Stimulated activated CD8-positive, alpha-beta memory T cell treated with anti-CD3 and anti-CD28 coated beads, Interleukin-7, amount 100 ng/mL, for 24 hours (primary cell): ENCODE data around the gene TMEM92.

Source experiments
- DNase-seq: peaks from one replicate; pipeline ENCODE4 v3.0.0-alpha.2; 2020; ENCODE audit warnings: low read depth

Gene TMEM92

GRCh38 chr17:50274142-50274896 is at the start of gene TMEM92:
TMEM92 (plus strand) TSS chr17:50274466; CDS start chr17:50274502, 36 bp downstream.
- DNase-seq: no peak

- DNase-seq: no peak
These were observed 48.5 kb upstream of the TMEM92 start for GRCh38 chr17:50225701-50226240.

GRCh38 chr17:50234581-50234980 is 39.7 kb upstream of the TMEM92 start:
- DNase-seq: no peak

GRCh38 chr17:50237901-50238300 is 36.4 kb upstream of the TMEM92 start:
- DNase-seq: no peak

GRCh38 chr17:50238601-50239280 is 35.5 kb upstream of the TMEM92 start:
- DNase-seq: no peak

GRCh38 chr17:50239937-50240336 is 34.3 kb upstream of the TMEM92 start:
- no peak for DNase-seq

- DNase-seq: no peak
These were observed 33.4 kb upstream of the TMEM92 start for GRCh38 chr17:50240851-50241250.

GRCh38 chr17:50241431-50241830 is 32.8 kb upstream of the TMEM92 start:
- DNase-seq: no peak

- DNase-seq: no peak
These were observed 29.5 kb upstream of the TMEM92 start for GRCh38 chr17:50244771-50245170.

- no peak for DNase-seq
These were observed 26.0 kb upstream of the TMEM92 start for GRCh38 chr17:50248255-50248654.

- DNase-seq: no peak
These were observed 21.5 kb upstream of the TMEM92 start for GRCh38 chr17:50252781-50253180.

GRCh38 chr17:50255766-50256635 is 18.3 kb upstream of the TMEM92 start:
- no peak for DNase-seq

GRCh38 chr17:50256826-50257618 is 17.2 kb upstream of the TMEM92 start:
- DNase-seq: no peak

- no peak for DNase-seq
These were observed 16.5 kb upstream of the TMEM92 start for GRCh38 chr17:50257676-50258224.

- no peak for DNase-seq
These were observed 15.4 kb upstream of the TMEM92 start for GRCh38 chr17:50258647-50259476.

- DNase-seq: no peak
These were observed 14.6 kb upstream of the TMEM92 start for GRCh38 chr17:50259477-50260324.

GRCh38 chr17:50260501-50260911 is 13.8 kb upstream of the TMEM92 start:
- DNase-seq: no peak

GRCh38 chr17:50261051-50261915 is 13.0 kb upstream of the TMEM92 start:
- no peak for DNase-seq
